Fibroblast of peridontal ligament (primary cell): ENCODE results near the gene EXT2.

Experiments used
- DNase-seq: peaks from one replicate; pipeline ENCODE4 v3.0.0-alpha.2; 2010; ENCODE audit errors: extremely low read depth

The EXT2 gene

GRCh38 chr11:44243086-44243485, 147.6 kb downstream of the EXT2 start:
- no peak for DNase-seq

- DNase-seq, result peak; percentile 46
Observed at GRCh38 chr11:44243595-44244343, 148.3 kb downstream of the EXT2 start.

GRCh38 chr11:44244639-44245310, 149.3 kb downstream of the EXT2 start:
- DNase-seq, result peak; percentile 35

- peak; percentile 85 for DNase-seq
Observed at GRCh38 chr11:44246726-44247125, 151.2 kb downstream of the EXT2 start.

- no peak for DNase-seq
Observed at GRCh38 chr11:44247508-44247907, 152.0 kb downstream of the EXT2 start.

- DNase-seq, result peak; percentile 68
Observed at GRCh38 chr11:44248109-44248508, 152.6 kb downstream of the EXT2 start.

- no peak for DNase-seq
Observed at GRCh38 chr11:44250421-44250820, 154.9 kb downstream of the EXT2 start.

- no peak for DNase-seq
Observed at GRCh38 chr11:44252999-44253602, 157.6 kb downstream of the EXT2 start.

GRCh38 chr11:44255406-44256071, 160.1 kb downstream of the EXT2 start:
- no peak for DNase-seq

- DNase-seq, result no peak
Observed at GRCh38 chr11:44256673-44257291, 161.3 kb downstream of the EXT2 start.

- DNase-seq, result no peak
Observed at GRCh38 chr11:44257338-44258189, 162.1 kb downstream of the EXT2 start.

GRCh38 chr11:44258190-44258489, 162.7 kb downstream of the EXT2 start:
- DNase-seq, result peak; percentile 15

GRCh38 chr11:44258839-44259420, 163.5 kb downstream of the EXT2 start:
- DNase-seq, result no peak

- DNase-seq, result no peak
Observed at GRCh38 chr11:44260081-44260480, 164.6 kb downstream of the EXT2 start.

- no peak for DNase-seq
Observed at GRCh38 chr11:44261800-44262591, 166.5 kb downstream of the EXT2 start.

- no peak for DNase-seq
Observed at GRCh38 chr11:44263738-44264437, 168.4 kb downstream of the EXT2 start.

- no peak for DNase-seq
Observed at GRCh38 chr11:44264438-44264749, 168.9 kb downstream of the EXT2 start.

- no peak for DNase-seq
Observed at GRCh38 chr11:44264761-44265160, 169.3 kb downstream of the EXT2 start.

- no peak for DNase-seq
Observed at GRCh38 chr11:44266056-44266780, 170.7 kb downstream of the EXT2 start.
